Hepatocyte (in vitro differentiated cells): ENCODE measurements around the gene AGAP5.

Experiments
- CTCF ChIP-seq: fragments of 200-600 bp; sonication (generic); IDR thresholded peaks from 2 replicates; pipeline ENCODE4 v1.5.1; 2016; ENCODE audit warnings: antibody characterized with exemption, mild to moderate bottlenecking; ENCODE audit not compliant: poor library complexity
- EZH2 ChIP-seq: fragments of 200-600 bp; sonication (generic); IDR thresholded peaks from 2 replicates; pipeline ENCODE4 v1.6.1; 2016; ENCODE audit warnings: antibody characterized with exemption, mild to moderate bottlenecking, borderline replicate concordance
- EZH2phosphoT487 ChIP-seq: fragments of 200-600 bp; sonication (generic); IDR thresholded peaks from one replicate; pipeline ENCODE4 v1.6.1; 2018; ENCODE audit warnings: antibody characterized with exemption, mild to moderate bottlenecking, low read depth, moderate library complexity; ENCODE audit not compliant: unreplicated experiment, severe bottlenecking

- TF ChIP-seq CTCF: no peak
- no peak for TF ChIP-seq EZH2phosphoT487
- TF ChIP-seq EZH2: no peak
Measured at GRCh38 chr10:73650537-73651331, 47.2 kb downstream of the AGAP5 start.
